Neuron (in vitro differentiated cells): ENCODE data around the gene ORM1.

ENCODE experiments used
- H2AFZ ChIP-seq: one replicate; pipeline ENCODE4 v1.6.1; 2013; ENCODE audit warnings: low read depth, mild to moderate bottlenecking, inconsistent platforms, low read length, moderate library complexity
- H3K27me3 ChIP-seq: one replicate; pipeline ENCODE4 v1.6.1; 2013; ENCODE audit warnings: low read length; ENCODE audit not compliant: insufficient read depth
- H3K36me3 ChIP-seq: one replicate; pipeline ENCODE4 v1.6.1; 2013; ENCODE audit warnings: low read length; ENCODE audit not compliant: insufficient read depth
- H3K4me1 ChIP-seq: one replicate; pipeline ENCODE4 v1.6.1; 2013; ENCODE audit warnings: low read length; ENCODE audit not compliant: insufficient read depth
- H3K4me3 ChIP-seq: 2 replicates; pipeline ENCODE4 v1.5.1; 2013; ENCODE audit warnings: mild to moderate bottlenecking, low read length, moderate library complexity
- H3K9me3 ChIP-seq: one replicate; pipeline ENCODE4 v1.6.1; 2013; ENCODE audit warnings: low read length

Gene ORM1

DNA sequence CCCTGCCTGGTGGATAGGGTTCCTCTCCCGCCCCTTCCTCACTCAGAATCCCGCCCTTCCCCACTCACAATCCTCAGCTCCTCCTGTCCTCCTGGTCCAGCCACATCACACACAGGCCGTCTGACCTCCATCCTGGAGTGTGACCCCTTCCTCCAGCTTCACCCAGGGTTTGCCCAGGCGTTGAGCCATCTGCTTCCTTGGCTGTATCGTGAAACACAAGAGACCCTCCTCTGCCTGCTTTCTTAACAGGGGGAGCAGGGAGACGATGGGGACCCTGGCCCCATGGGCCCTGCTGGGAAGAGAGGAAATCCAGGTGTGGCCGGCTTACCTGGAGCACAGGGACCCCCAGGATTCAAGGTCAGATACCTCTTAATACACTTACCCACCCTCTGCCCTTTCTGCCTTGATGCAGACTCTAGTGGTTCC is 32.3 kb upstream of the ORM1 start:
- no peak overlapping the region for H2AFZ ChIP-seq
- peaks cover 3% of the 10 kb centered on the region for H3K9me3 ChIP-seq
- no peaks in the 10 kb centered on the region for H3K27me3 ChIP-seq
- H3K4me1 ChIP-seq, result no peaks in the 10 kb centered on the region
- H3K36me3 ChIP-seq, result peaks cover 6% of the 10 kb centered on the region
- H3K4me3 ChIP-seq, result no peak overlapping the region

- no peak overlapping the region for H3K4me3 ChIP-seq
- peaks cover 6% of the 10 kb centered on the region for H3K36me3 ChIP-seq
Measured at GRCh38 chr9:114291064-114291474, 31.8 kb upstream of the ORM1 start.

DNA sequence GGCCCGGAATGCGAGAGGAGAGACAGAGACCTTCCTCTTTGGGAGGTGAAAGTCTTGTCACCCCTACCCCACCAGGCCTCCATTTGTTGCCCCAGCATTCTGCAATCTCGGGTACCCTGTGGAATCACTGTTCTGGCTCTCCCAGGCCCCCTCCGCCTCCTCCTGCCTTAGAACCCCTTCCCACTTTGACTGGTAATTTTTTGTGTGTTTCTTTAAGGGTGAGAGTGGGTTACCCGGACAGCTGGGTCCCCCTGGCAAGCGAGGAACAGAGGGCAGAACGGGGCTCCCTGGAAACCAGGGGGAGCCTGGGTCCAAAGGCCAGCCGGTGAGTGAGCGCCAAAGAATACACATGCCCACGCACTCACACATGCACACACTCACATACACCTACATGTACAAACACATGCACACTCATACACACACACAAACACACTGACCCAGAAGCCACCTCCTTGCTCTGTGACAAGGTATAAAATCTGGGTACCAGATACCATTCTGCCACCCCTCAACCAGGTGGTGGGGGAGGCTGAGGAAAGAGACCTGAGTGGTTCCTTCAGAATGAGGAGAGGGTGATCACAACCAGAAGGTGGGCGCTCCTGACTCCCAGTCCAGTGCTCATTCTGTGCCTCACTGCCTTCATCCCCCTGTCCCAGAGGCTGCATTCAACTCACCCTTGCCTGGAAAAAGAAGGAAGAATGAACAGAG is 30.9 kb upstream of the ORM1 start:
- Histone ChIP-seq H3K36me3 (peaks cover 6% of the 10 kb centered on the region), H2AFZ (no peak overlapping the region), H3K4me3 (no peak overlapping the region), H3K4me1 (no peaks in the 10 kb centered on the region), H3K9me3 (peaks cover 5% of the 10 kb centered on the region), H3K27me3 (no peaks in the 10 kb centered on the region)

More at GRCh38 chr9:114291064-114291474, 31.8 kb upstream of the ORM1 start:
- H2AFZ ChIP-seq, result no peak overlapping the region
- H3K27me3 ChIP-seq, result no peaks in the 10 kb centered on the region
- no peaks in the 10 kb centered on the region for H3K4me1 ChIP-seq
- peaks cover 3% of the 10 kb centered on the region for H3K9me3 ChIP-seq

DNA sequence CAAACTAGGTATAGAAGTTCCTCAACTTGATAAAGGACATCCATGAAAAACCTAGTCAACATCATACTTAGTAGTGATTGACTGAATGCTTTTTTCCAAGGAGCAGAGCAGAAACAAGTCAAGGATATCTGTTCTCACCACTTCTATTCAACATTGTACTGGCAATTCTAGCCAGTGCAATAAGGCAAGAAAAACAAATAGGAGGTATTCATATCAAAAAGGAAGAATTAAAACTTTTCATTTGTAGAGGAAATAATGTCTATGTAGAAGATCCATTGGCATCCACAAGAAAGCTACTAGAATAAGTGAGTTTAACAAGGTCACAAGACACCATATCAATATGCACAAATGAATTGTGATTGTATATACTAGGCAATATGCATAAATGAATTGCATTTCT is 28.2 kb upstream of the ORM1 start:
- Histone ChIP-seq H3K4me1 (no peaks in the 10 kb centered on the region), H3K36me3 (peaks cover 6% of the 10 kb centered on the region), H3K9me3 (peaks cover 5% of the 10 kb centered on the region), H3K4me3 (no peak overlapping the region), H3K27me3 (no peaks in the 10 kb centered on the region), H2AFZ (no peak overlapping the region)

DNA sequence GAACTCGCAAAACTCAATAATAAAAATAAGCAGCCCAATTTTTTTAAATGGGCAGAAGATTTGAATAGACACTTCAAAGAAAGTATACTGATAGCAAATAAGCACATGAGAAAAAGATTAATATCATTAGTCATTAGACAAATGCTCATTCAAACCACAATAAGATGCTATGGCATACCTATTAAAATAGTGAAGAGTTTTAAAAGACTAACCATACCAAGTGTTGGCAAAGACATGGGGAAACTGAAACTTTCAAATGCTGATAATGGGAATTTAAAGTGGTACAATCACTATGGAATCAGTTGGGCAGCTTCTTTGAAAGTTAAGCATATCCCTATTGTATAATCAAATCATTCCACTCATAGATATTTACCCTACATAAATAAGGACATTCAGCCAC is 26.6 kb upstream of the ORM1 start:
- Histone ChIP-seq H3K9me3 (peaks cover 6% of the 10 kb centered on the region), H3K36me3 (peaks cover 6% of the 10 kb centered on the region), H3K4me1 (no peaks in the 10 kb centered on the region)

GRCh38 chr9:114299286-114300152 is 23.4 kb upstream of the ORM1 start:
- H2AFZ ChIP-seq, result no peak overlapping the region
- H3K4me3 ChIP-seq, result no peak overlapping the region
- H3K9me3 ChIP-seq, result peaks cover 6% of the 10 kb centered on the region
- H3K4me1 ChIP-seq, result no peaks in the 10 kb centered on the region
- no peaks in the 10 kb centered on the region for H3K27me3 ChIP-seq
- H3K36me3 ChIP-seq, result peaks cover 3% of the 10 kb centered on the region

More for the DNA sequence above, 26.6 kb upstream of the ORM1 start:
- Histone ChIP-seq H3K4me3 (no peak overlapping the region), H2AFZ (no peak overlapping the region), H3K27me3 (no peaks in the 10 kb centered on the region)

DNA sequence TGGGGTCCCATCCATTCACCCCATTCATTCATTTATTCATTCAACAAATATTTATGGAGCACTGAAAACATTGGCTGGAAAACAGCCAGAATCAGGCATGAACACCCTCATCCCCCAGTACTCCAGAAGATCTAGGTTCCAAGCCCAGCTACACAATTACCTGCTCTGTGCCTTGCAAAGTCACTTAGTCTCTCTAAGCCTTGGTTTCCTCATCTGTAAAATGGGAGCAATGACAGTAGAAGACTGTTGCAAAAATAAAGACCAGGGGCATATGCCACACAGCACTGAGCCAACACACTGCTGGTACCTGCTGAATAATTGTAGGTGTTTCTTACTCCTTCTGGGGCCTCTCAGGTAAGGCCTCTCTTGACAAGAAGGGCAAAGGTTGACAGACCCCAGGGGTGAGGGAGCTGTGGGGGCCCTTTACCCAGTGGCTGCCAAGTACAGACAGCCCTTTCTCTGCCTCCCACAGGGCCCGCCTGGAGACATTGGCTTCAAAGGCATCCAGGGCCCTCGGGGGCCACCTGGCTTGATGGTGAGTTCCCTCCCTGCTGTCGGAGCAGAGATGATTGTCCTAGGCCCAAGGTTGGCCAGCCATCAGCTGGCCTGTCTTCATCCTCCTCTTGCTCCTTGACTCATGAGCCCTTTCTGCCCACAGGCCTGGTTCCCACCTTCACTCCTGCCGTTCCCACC is 22.6 kb upstream of the ORM1 start:
- Histone ChIP-seq H3K4me3 (no peak overlapping the region), H3K36me3 (peaks cover under 1% of the 10 kb centered on the region), H3K9me3 (peaks cover 3% of the 10 kb centered on the region), H2AFZ (no peak overlapping the region), H3K4me1 (no peaks in the 10 kb centered on the region), H3K27me3 (no peaks in the 10 kb centered on the region)

GRCh38 chr9:114300846-114301797 is 21.8 kb upstream of the ORM1 start:
- Histone ChIP-seq H3K36me3 (no peaks in the 10 kb centered on the region), H3K9me3 (peaks cover 3% of the 10 kb centered on the region), H2AFZ (no peak overlapping the region), H3K27me3 (no peaks in the 10 kb centered on the region), H3K4me3 (no peak overlapping the region), H3K4me1 (no peaks in the 10 kb centered on the region)

GRCh38 chr9:114301798-114302565 is 20.9 kb upstream of the ORM1 start:
- no peaks in the 10 kb centered on the region for H3K27me3 ChIP-seq
- H3K4me1 ChIP-seq, result no peaks in the 10 kb centered on the region
- no peak overlapping the region for H2AFZ ChIP-seq
- no peaks in the 10 kb centered on the region for H3K36me3 ChIP-seq
- no peak overlapping the region for H3K4me3 ChIP-seq
- peaks cover 2% of the 10 kb centered on the region for H3K9me3 ChIP-seq

DNA sequence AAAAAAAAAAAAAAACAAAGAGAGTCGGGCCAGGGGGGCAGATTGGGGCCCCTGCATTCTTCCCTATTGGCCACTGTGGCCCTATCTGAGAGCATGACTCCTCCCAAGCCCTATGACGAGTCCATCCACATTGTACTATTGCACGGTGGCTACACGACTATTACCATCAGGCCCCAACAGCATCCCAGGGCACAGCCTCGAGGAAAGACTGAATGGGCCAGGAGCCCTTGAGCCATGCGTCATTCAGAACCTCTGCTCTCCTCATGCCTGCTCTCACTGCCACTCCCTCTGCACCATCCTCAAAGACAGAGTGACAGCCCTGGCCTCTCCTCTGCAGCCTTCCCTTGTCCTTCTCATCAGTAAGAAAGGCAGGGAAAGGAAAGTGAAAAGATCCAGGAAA is 20.2 kb upstream of the ORM1 start:
- Histone ChIP-seq H3K4me3 (no peak overlapping the region), H3K36me3 (no peaks in the 10 kb centered on the region), H3K4me1 (no peaks in the 10 kb centered on the region), H3K9me3 (peaks cover 2% of the 10 kb centered on the region), H3K27me3 (no peaks in the 10 kb centered on the region), H2AFZ (no peak overlapping the region)

GRCh38 chr9:114303571-114303970 is 19.3 kb upstream of the ORM1 start:
- H3K4me1 ChIP-seq, result no peaks in the 10 kb centered on the region
- peaks cover 2% of the 10 kb centered on the region for H3K9me3 ChIP-seq
- H2AFZ ChIP-seq, result no peak overlapping the region
- no peaks in the 10 kb centered on the region for H3K36me3 ChIP-seq
- H3K4me3 ChIP-seq, result no peak overlapping the region
- no peaks in the 10 kb centered on the region for H3K27me3 ChIP-seq

DNA sequence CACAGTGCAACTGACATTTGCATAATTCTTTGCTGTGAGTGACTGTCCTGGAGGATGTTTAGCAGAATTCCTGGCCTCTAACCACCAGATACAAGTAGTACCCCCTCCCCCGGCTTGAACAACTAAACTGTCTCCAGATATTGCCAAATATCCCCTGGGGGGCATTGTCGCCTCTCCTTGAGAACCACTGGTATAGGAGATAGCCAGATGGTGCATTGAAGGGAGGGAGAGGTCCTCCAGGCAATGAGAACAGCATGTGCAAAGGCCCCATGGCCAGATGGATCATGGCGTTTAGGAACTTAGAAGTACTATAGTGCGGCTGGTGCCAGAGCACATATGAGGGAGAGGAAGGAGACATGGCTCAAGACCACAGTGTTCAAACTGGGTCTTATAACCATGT is 18.9 kb upstream of the ORM1 start:
- no peak overlapping the region for H3K4me3 ChIP-seq
- H2AFZ ChIP-seq, result no peak overlapping the region
- H3K27me3 ChIP-seq, result no peaks in the 10 kb centered on the region
- H3K4me1 ChIP-seq, result no peaks in the 10 kb centered on the region
- H3K36me3 ChIP-seq, result no peaks in the 10 kb centered on the region
- H3K9me3 ChIP-seq, result peaks cover 2% of the 10 kb centered on the region
